H1 (cell line): ENCODE results near the gene ASCC2. TPM values are rescaled to one million over a fixed set of nuclear protein-coding genes. Genes with fewer than 3 reads are reported as not detected.
"Not testable (repeated sequence)": the region's sequence is repeated elsewhere in the genome, so short reads cannot be mapped to it uniquely, and the experiment has no call there.

ENCODE experiments used
- CTCF ChIA-PET: fragments of 300-600 bp; sonication (Branson Sonifier 250); formaldehyde crosslinking; loops from one replicate; lab custom pipeline; 2021; ENCODE audit not compliant: partially characterized antibody; lab: Charles Lee
- POLR2A ChIA-PET: fragments of 300-600 bp; sonication (Branson Sonifier 250); formaldehyde crosslinking; loops from one replicate; lab custom pipeline; 2021; ENCODE audit warnings: inconsistent platforms; ENCODE audit not compliant: partially characterized antibody; lab: Charles Lee
- DNase-seq, 2 experiments: peaks; one replicate each; pipeline versions ENCODE4 v3.0.0 to v3.0.0-alpha.2; 2010 to 2022; ENCODE audit warnings: low spot score in 2 of 2, low read depth in 1 of 2, mixed read lengths in 1 of 2
- FAIRE-seq: peaks from 2 replicates; lab custom pipeline; 2011; peaks lifted over from hg19 to GRCh38; lab: Jason Lieb, UNC
- H2AFZ ChIP-seq: 2 replicates; pipeline ENCODE4 v1.8.1; 2012; ENCODE audit warnings: low read length, inconsistent platforms
- H2AK5ac ChIP-seq: 2 replicates; pipeline ENCODE4 v1.6.1; 2013; ENCODE audit warnings: low read depth, low read length
- H2BK120ac ChIP-seq: replicated peaks from 2 replicates; pipeline ENCODE3; 2013; ENCODE audit warnings: low read depth, low read length, inconsistent platforms
- H2BK12ac ChIP-seq: 2 replicates; pipeline ENCODE4 v1.6.1; 2013; ENCODE audit warnings: low read depth, low read length
- H2BK15ac ChIP-seq: 2 replicates; pipeline ENCODE4 v1.6.1; 2013; ENCODE audit warnings: low read length
- H2BK20ac ChIP-seq: 2 replicates; pipeline ENCODE4 v1.6.1; 2013; ENCODE audit warnings: low read length
- H2BK5ac ChIP-seq: 2 replicates; pipeline ENCODE4 v1.6.1; 2013; ENCODE audit warnings: low read depth, low read length
- H3K14ac ChIP-seq: 2 replicates; pipeline ENCODE4 v1.6.1; 2013; ENCODE audit warnings: inconsistent platforms; ENCODE audit not compliant: insufficient read length
- H3K18ac ChIP-seq: 2 replicates; pipeline ENCODE4 v1.6.1; 2013; ENCODE audit warnings: low read length; ENCODE audit errors: extremely low read depth
- H3K23ac ChIP-seq: 2 replicates; pipeline ENCODE4 v1.6.1; 2013; ENCODE audit warnings: inconsistent platforms; ENCODE audit not compliant: insufficient read length
- H3K23me2 ChIP-seq: 2 replicates; pipeline ENCODE4 v1.6.1; 2013; ENCODE audit warnings: low read depth, low read length
- H3K27ac ChIP-seq: 2 replicates; pipeline ENCODE4 v1.6.1; 2011; ENCODE audit warnings: low read depth, low read length, inconsistent platforms
- H3K27me3 ChIP-seq, 4 experiments: replicated peaks in 1 of 4; 1 replicate in 1 of 4; 2 replicates in 3 of 4; pipeline versions ENCODE4 v1.6.1 to v1.8.1; 2011 to 2013; ENCODE audit warnings: low read length in 3 of 4, mild to moderate bottlenecking in 3 of 4, inconsistent platforms in 2 of 4, mixed read lengths in 2 of 4, moderate library complexity in 1 of 4; ENCODE audit not compliant: control insufficient read depth in 3 of 4, insufficient read depth in 3 of 4; ENCODE audit errors: extremely low read depth in 1 of 4
- H3K36me3 ChIP-seq, 4 experiments: 2 replicates each; pipeline versions ENCODE4 v1.6.1 to v1.8.1; 2011 to 2013; ENCODE audit warnings: mild to moderate bottlenecking in 4 of 4, low read length in 3 of 4, moderate library complexity in 2 of 4, control low read depth in 1 of 4, inconsistent platforms in 1 of 4; ENCODE audit not compliant: insufficient read depth in 4 of 4, control insufficient read depth in 2 of 4
- H3K4ac ChIP-seq: replicated peaks from 2 replicates; pipeline ENCODE3; 2013; ENCODE audit warnings: low read length, low read depth, mixed read lengths, inconsistent platforms; ENCODE audit not compliant: insufficient read length
- H3K4me1 ChIP-seq, 4 experiments: replicated peaks in 1 of 4; 1 replicate in 1 of 4; 2 replicates in 3 of 4; pipeline versions ENCODE4 v1.6.1 to v1.8.1; 2011 to 2013; ENCODE audit warnings: low read length in 3 of 4, inconsistent platforms in 2 of 4, mixed read lengths in 1 of 4; ENCODE audit not compliant: insufficient read depth in 4 of 4, control insufficient read depth in 3 of 4
- H3K4me2 ChIP-seq, 2 experiments: 2 replicates each; pipeline versions ENCODE4 v1.6.1 to v1.8.1; 2011 to 2013; ENCODE audit warnings: low read depth in 2 of 2, low read length in 2 of 2, control low read depth in 1 of 2, inconsistent platforms in 1 of 2, mild to moderate bottlenecking in 1 of 2; ENCODE audit not compliant: insufficient read depth in 1 of 2
- H3K4me3 ChIP-seq, 4 experiments: fragments of 200-600, 300-600 bp in 1 of 4; sonication (generic), shearing (Covaris generic), sonication (Bioruptor Twin) in 1 of 4; 2 replicates each; pipeline versions ENCODE4 v1.5.1 to v1.8.1; 2011 to 2016; ENCODE audit warnings: low read length in 4 of 4, low read depth in 3 of 4, control low read depth in 2 of 4, inconsistent platforms in 2 of 4, mild to moderate bottlenecking in 2 of 4, mixed read lengths in 1 of 4, moderate library complexity in 1 of 4; ENCODE audit not compliant: insufficient read depth in 2 of 4; ENCODE audit errors: extremely low read depth in 1 of 4
- H3K56ac ChIP-seq: replicated peaks from 2 replicates; pipeline ENCODE3; 2013; ENCODE audit warnings: low read depth, mild to moderate bottlenecking, mixed read lengths, low read length, inconsistent platforms; ENCODE audit not compliant: insufficient read length
- H3K79me1 ChIP-seq: 2 replicates; pipeline ENCODE4 v1.6.1; 2013; ENCODE audit warnings: low read depth, low read length, control low read depth
- H3K79me2 ChIP-seq, 2 experiments: 2 replicates each; pipeline versions ENCODE4 v1.6.1 to v1.8.1; 2012 to 2013; ENCODE audit warnings: low read length in 2 of 2, mild to moderate bottlenecking in 2 of 2, inconsistent platforms in 1 of 2; ENCODE audit not compliant: insufficient read depth in 2 of 2, control insufficient read depth in 1 of 2
- H3K9ac ChIP-seq, 4 experiments: replicated peaks in 1 of 4; 1 replicate in 1 of 4; 2 replicates in 3 of 4; pipeline versions ENCODE4 v1.6.1 to v1.8.1; 2011 to 2013; ENCODE audit warnings: low read depth in 3 of 4, low read length in 3 of 4, control low read depth in 2 of 4, mild to moderate bottlenecking in 2 of 4, moderate library complexity in 2 of 4, inconsistent platforms in 1 of 4; ENCODE audit errors: extremely low read depth in 1 of 4
- H3K9me3 ChIP-seq, 2 experiments: 2 replicates each; pipeline versions ENCODE4 v1.6.1 to v1.8.1; 2012 to 2013; ENCODE audit warnings: mild to moderate bottlenecking in 2 of 2, moderate library complexity in 2 of 2, control low read depth in 1 of 2, inconsistent platforms in 1 of 2, low read depth in 1 of 2, low read length in 1 of 2, mixed read lengths in 1 of 2; ENCODE audit not compliant: insufficient read depth in 2 of 2
- H4K20me1 ChIP-seq, 2 experiments: replicated peaks in 1 of 2; 2 replicates each; pipeline versions ENCODE3 to v1.8.1; 2011 to 2013; ENCODE audit warnings: inconsistent platforms in 2 of 2, low read length in 2 of 2, mild to moderate bottlenecking in 1 of 2; ENCODE audit not compliant: insufficient read depth in 2 of 2, control insufficient read depth in 1 of 2
- H4K5ac ChIP-seq: 2 replicates; pipeline ENCODE4 v1.6.1; 2013; ENCODE audit warnings: low read length, low read depth, mixed read lengths, inconsistent platforms; ENCODE audit not compliant: insufficient read length
- H4K8ac ChIP-seq: 2 replicates; pipeline ENCODE4 v1.8.0; 2013; ENCODE audit warnings: mild to moderate bottlenecking, moderate library complexity, low read length, inconsistent platforms; ENCODE audit not compliant: insufficient read depth; ENCODE audit errors: extremely low read depth
- H4K91ac ChIP-seq: replicated peaks from 2 replicates; pipeline ENCODE3; 2013; ENCODE audit warnings: low read length, mixed read lengths, inconsistent platforms; ENCODE audit not compliant: insufficient read length
- WGBS, 2 experiments: shearing (Covaris generic) in 1 of 2; methylation state at CpG; one replicate each; pipeline versions ENCODE4 v1.1.6 to v1.1.7; 2013 to 2015; ENCODE audit warnings: low lambda C conversion rate in 2 of 2, mixed read lengths in 2 of 2, inconsistent platforms in 1 of 2, low coverage in 1 of 2, missing lambda C conversion rate in 1 of 2; ENCODE audit not compliant: insufficient replicate concordance in 2 of 2, insufficient coverage in 1 of 2, insufficient read length in 1 of 2; ENCODE audit errors: extremely low coverage in 1 of 2, missing lambda C conversion rate in 1 of 2; 5-methylcytosine and 5-hydroxymethylcytosine counted together
- polyA plus RNA-seq, 7 experiments: library from polyadenylated mRNA; depleted of rRNA in 3 of 7; stranded (reverse) in 5 of 7; unstranded in 2 of 7; fragments of >200 nt in 5 of 7; fragments of 200-250 nt in 2 of 7; gene quantifications; 1 replicate in 5 of 7; 2 replicates in 1 of 7; 4 replicates in 1 of 7; pipeline versions ENCODE4 v1.2.1 to v1.2.3, GENCODE V29; 2011 to 2013; ENCODE audit warnings: missing spikeins in 2 of 7, mixed read lengths in 2 of 7
- total RNA-seq: library from RNA; stranded (reverse); fragmentation: NEBNext Ultra II Directional; extraction: Animal tissue kit (Norgen Biotek cat#: 25700); gene quantifications from 2 replicates; pipeline ENCODE4 v1.2.1, GENCODE V29; 2021

Gene ASCC2
- total and polyA plus RNA-seq, 2 of the 8 experiments (the other 6 are each of a cell fraction or from before 2014, with no cell fraction given) = 35.0 to 35.8 TPM

DNA sequence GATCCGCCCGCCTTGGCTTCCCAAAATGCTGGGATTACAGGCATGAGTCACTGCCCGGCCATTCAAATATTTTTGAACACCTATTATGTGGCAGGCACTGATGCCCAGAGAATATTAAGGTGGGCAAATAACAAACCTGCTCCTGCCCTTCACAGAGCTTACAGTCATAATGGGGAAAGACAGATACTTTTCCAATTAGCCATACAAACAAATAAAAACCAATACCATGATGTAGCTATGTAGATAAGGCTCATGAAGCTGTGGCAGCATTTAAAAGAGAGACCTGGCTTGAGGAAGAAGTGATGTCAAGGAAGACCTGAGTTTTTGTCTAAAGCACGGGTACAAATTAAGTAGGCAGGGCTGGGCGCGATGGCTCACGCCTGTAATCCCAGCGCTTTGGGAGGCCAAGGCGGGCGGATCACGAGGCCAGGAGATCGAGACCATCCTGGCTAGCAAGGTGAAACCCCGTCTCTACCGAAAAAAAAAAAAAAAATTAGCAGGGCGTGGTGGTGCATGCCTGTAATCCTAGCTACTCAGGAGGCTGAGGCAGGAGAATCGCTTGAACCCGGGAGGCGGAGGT lies 1.2 kb downstream of the ASCC2 start:
- not testable (repeated sequence) for H3K27ac ChIP-seq, DNase-seq, H3K18ac ChIP-seq, H2BK12ac ChIP-seq, H3K79me2 ChIP-seq, H3K36me3 ChIP-seq, H4K91ac ChIP-seq, H3K23me2 ChIP-seq, H3K9me3 ChIP-seq, H2BK120ac ChIP-seq, H3K23ac ChIP-seq, H3K79me1 ChIP-seq, H2BK5ac ChIP-seq, H4K8ac ChIP-seq, H2BK15ac ChIP-seq, H4K5ac ChIP-seq, H4K20me1 ChIP-seq, H3K4ac ChIP-seq, H3K4me1 ChIP-seq, FAIRE-seq, H3K56ac ChIP-seq, H2BK20ac ChIP-seq, H3K14ac ChIP-seq, H2AK5ac ChIP-seq, H3K9ac ChIP-seq, H2AFZ ChIP-seq, H3K27me3 ChIP-seq
- POLR2A ChIA-PET = interaction anchor here (1.3 kb wide), 1 partner anchor 168 kb away, joined by 3 read pairs; no protein-coding TSS in a partner anchor
- Histone ChIP-seq H3K4me3 (peak overlapping the region in 1 of 4 experiments; percentile 78; a peak in 3 of 8 replicates), H3K4me2 (peak overlapping the region in 1 of 2 experiments; percentile 74; a peak in 1 of 4 replicates)
- CTCF ChIA-PET = interaction anchor here (0.6 to 1.7 kb wide), 9 partner anchors 7 to 588 kb away, joined by 3 to 4 read pairs (median 3); no protein-coding TSS in a partner anchor
- WGBS, 2 experiments = 87% methylated on average over 16 of the region's 18 CpGs; no CpG with 5 or more reads in 1 of the 2 experiments
